BLaER1 (cell line): Measurements from ENCODE around the gene PTPN14.

Experiments used
- H3K27ac ChIP-seq: shearing (Covaris generic); formaldehyde crosslinking; 2 replicates; pipeline ENCODE4 v1.8.1; 2022
- H3K27me3 ChIP-seq: shearing (Covaris generic); formaldehyde crosslinking; 2 replicates; pipeline ENCODE4 v1.8.1; 2022
- H3K36me3 ChIP-seq: shearing (Covaris generic); formaldehyde crosslinking; 2 replicates; pipeline ENCODE4 v1.8.1; 2022
- H3K4me1 ChIP-seq: shearing (Covaris generic); formaldehyde crosslinking; 2 replicates; pipeline ENCODE4 v1.8.1; 2022
- H3K4me2 ChIP-seq: shearing (Covaris generic); formaldehyde crosslinking; 2 replicates; pipeline ENCODE4 v1.8.1; 2022
- H3K4me3 ChIP-seq: shearing (Covaris generic); formaldehyde crosslinking; 2 replicates; pipeline ENCODE4 v1.8.1; 2022
- H3K9ac ChIP-seq: shearing (Covaris generic); formaldehyde crosslinking; 2 replicates; pipeline ENCODE4 v1.8.1; 2022
- H3K9me3 ChIP-seq: shearing (Covaris generic); formaldehyde crosslinking; 2 replicates; pipeline ENCODE4 v1.8.1; 2022
- H4K20me1 ChIP-seq: shearing (Covaris generic); formaldehyde crosslinking; 2 replicates; pipeline ENCODE4 v1.8.1; 2022
- Cebpa-rat ChIP-seq: shearing (Covaris generic); IDR thresholded peaks from 2 replicates; pipeline ENCODE4 v1.8.1; 2022

PTPN14 gene

DNA sequence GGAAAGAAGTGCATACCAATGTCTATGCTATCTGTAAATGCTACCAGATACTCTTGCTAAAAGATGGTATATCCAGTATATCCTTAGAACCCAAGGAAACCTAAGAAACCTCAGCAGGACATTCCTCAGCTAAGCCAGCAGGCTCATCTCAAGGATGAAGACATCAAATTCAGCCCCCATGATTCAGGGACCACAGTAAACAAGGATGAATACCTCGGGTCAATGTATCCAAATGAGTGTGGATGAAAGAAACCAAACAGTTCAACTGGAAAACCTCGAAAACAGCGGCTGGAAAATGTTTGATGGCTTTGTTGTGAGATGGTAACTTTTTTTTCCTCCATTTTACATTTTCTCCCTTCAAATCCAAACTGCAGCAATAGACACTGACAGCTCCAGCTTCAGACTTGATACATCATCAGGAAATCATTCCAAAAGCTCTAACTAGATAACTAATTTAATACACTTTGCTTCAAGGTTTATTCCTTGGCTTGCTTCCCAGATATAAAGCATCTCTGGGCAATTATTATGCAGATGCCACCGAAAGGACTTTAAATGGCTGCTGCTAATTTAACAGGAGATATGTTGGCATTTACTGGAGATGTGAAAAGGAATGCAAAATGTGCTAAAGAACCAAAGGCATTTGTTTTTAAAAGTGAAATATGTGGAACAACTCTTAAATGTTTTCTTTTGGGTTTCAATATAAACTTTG is 196.8 kb downstream of the PTPN14 start:
- H4K20me1 ChIP-seq = no peaks in the 10 kb centered on the region
- no peaks in the 10 kb centered on the region for H3K36me3 ChIP-seq
- H3K27me3 ChIP-seq = no peaks in the 10 kb centered on the region
- H3K9ac ChIP-seq = no peak overlapping the region
- no peak overlapping the region for H3K4me3 ChIP-seq
- H3K9me3 ChIP-seq = no peaks in the 10 kb centered on the region
- TF ChIP-seq Cebpa-rat = no peak
- no peak overlapping the region for H3K27ac ChIP-seq
- H3K4me1 ChIP-seq = no peaks in the 10 kb centered on the region
- H3K4me2 ChIP-seq = no peak overlapping the region

DNA sequence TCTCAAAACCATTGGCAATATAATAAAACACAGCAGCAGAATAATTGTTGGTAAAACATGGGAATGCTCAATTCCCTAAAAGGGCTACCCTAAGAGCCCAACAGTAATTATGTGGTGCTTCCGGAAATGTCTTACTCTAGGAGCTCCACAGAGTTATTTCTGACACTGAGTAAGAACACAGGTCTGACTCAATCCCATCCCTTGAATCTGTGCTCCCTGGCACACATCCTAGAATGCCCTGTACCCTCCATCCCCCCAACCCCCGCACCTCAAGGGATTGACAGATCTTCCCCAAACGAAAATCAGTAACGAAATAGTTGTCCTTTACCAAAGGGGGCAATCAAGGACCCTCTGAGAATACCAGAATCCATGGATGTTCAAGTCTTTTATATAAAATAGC is 198.6 kb downstream of the PTPN14 start:
- no peak overlapping the region for H3K9ac ChIP-seq
- no peak for TF ChIP-seq Cebpa-rat
- H3K4me1 ChIP-seq = no peaks in the 10 kb centered on the region
- H3K9me3 ChIP-seq = no peaks in the 10 kb centered on the region
- H3K27me3 ChIP-seq = no peaks in the 10 kb centered on the region
- H3K4me3 ChIP-seq = no peak overlapping the region
- H4K20me1 ChIP-seq = no peaks in the 10 kb centered on the region
- H3K4me2 ChIP-seq = no peak overlapping the region
- no peaks in the 10 kb centered on the region for H3K36me3 ChIP-seq
- H3K27ac ChIP-seq = no peak overlapping the region

DNA sequence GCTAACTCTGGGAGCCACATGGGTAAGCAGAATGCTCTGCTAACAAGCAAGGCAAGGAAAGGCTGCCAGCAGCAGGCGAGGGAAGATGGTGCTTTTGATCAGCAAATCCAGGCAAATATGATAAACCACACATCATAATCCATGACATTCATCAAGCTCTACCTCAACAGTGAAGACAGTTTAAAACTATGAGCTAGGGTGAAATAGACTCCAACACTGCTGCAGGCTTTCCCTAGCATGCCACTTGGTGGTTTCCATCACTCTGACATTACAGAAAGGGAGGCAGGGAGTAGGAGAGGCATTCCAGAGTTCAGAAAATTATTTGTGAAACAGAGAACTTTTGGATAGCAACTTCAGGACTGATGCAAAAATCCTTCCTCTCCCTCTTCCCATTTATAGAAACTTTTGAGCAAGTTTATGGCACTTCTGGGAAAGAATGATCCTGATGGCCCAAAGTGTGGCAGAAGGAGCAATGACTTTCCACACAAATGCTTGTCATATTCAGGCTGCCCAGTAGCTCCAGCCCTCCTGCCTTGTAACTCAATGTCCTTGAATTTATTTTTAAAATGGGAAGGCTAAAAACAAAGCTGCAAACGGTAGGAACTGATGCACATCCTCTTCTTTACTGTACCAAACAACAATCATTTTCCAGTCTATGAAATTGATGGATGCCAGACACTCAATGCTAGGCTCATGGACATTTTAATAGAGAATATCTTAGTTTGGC is 199.7 kb downstream of the PTPN14 start:
- Histone ChIP-seq H3K9ac (no peak overlapping the region), H3K36me3 (no peaks in the 10 kb centered on the region)
- TF ChIP-seq Cebpa-rat = no peak

DNA sequence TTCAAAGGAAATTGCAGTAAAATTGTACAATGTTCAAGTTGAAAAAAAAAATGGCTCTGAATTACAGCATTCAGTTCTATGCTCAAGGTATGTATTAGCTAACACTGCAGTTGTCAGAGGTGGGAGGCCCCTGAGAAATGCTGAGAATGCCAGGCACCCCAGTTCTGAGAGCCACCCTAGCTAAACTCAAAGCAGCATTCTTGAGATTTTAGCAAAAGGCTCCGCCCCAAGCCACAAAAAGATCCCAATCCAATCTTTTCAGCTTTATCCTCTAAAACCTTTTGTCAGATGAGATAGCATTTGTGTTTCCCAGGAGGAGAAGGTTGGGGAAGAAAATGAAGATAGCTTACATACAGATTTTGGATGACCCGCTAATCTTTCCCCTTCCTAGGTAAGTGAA is 201.6 kb downstream of the PTPN14 start:
- H3K4me2 ChIP-seq = no peak overlapping the region

More for the DNA sequence above, 199.7 kb downstream of the PTPN14 start:
- Histone ChIP-seq H3K9me3 (no peaks in the 10 kb centered on the region), H3K27me3 (no peaks in the 10 kb centered on the region), H4K20me1 (no peaks in the 10 kb centered on the region), H3K27ac (no peak overlapping the region), H3K4me3 (no peak overlapping the region), H3K4me2 (no peak overlapping the region), H3K4me1 (no peaks in the 10 kb centered on the region)

DNA sequence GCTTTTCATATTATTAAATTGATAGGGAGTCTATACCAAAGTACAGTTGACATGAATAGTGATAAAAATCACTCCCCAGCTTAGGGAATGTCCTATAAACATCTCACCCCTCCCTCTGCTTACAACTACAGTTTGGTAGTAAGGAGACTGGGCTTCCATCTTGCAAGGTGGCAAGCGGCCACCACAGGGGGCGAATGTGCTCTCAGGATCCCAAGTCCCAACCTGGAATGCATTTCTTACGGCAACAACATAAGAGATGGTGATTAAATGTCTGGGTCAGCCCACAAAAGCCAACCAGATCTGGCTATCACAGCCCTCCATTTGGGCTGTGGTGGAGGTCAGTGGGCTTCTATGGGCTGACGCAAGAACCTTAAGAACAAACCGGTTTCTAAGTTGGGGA is 202.4 kb downstream of the PTPN14 start:
- Histone ChIP-seq H3K4me1 (no peaks in the 10 kb centered on the region), H3K27ac (no peak overlapping the region), H3K9ac (no peak overlapping the region), H3K4me2 (no peak overlapping the region), H3K4me3 (no peak overlapping the region), H3K9me3 (peaks cover 19% of the 10 kb centered on the region), H3K36me3 (peaks cover 14% of the 10 kb centered on the region; the same call in 1 of the 2 replicates), H3K27me3 (no peaks in the 10 kb centered on the region), H4K20me1 (no peaks in the 10 kb centered on the region)
- TF ChIP-seq Cebpa-rat = no peak

More for the DNA sequence above, 201.6 kb downstream of the PTPN14 start:
- H3K27me3 ChIP-seq = no peaks in the 10 kb centered on the region
- no peaks in the 10 kb centered on the region for H3K4me1 ChIP-seq
- H3K9me3 ChIP-seq = peaks cover 11% of the 10 kb centered on the region
- H4K20me1 ChIP-seq = no peaks in the 10 kb centered on the region
- H3K27ac ChIP-seq = no peak overlapping the region
- no peak overlapping the region for H3K4me3 ChIP-seq
- H3K9ac ChIP-seq = no peak overlapping the region
- peaks cover 7% of the 10 kb centered on the region; the same call in 1 of the 2 replicates for H3K36me3 ChIP-seq
- no peak for TF ChIP-seq Cebpa-rat

DNA sequence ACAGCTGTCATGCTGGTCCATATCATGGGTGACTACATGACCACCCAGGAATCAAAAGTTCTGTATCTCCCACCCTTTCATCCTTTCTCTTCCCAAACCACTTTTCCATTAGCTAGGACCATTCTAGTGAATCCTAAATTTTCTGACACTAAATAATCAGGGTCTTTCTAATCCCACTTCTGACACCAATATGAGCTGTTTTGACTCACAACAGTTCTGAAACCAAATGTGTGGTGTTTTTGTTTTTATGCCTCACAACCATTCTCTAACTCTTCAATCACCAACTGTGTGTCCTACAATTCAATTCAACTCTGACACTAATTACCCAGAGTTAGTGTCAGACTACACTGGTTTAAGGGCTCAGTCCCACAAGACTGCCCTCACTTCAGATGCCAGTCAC is 206.5 kb downstream of the PTPN14 start:
- Histone ChIP-seq H3K4me2 (no peak overlapping the region), H3K9ac (no peak overlapping the region), H3K9me3 (peaks cover 35% of the 10 kb centered on the region), H3K27ac (no peak overlapping the region), H3K4me1 (no peaks in the 10 kb centered on the region), H3K36me3 (peaks cover 22% of the 10 kb centered on the region; the same call in 1 of the 2 replicates), H4K20me1 (no peaks in the 10 kb centered on the region), H3K27me3 (no peaks in the 10 kb centered on the region), H3K4me3 (no peak overlapping the region)
- no peak for TF ChIP-seq Cebpa-rat

DNA sequence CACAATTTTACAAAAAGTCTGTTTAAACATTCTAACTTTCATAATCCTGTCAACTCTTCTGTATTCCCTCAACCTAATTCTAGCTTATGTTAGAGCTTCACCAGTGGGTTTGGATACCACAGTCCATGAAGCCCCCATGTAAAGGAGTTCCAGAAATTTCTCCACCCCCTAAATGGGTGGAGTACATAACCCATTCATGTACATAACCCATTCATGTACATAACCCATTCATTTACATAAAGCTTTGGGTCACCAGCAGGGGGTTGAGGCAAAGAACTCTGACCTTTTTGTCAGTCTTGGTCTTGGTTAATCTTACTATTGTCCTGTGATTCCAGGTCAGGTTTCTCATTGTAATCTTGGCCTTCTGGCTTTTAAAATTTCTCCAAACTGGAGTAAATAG is 208.9 kb downstream of the PTPN14 start:
- no peak overlapping the region for H3K4me2 ChIP-seq
- H3K4me1 ChIP-seq = no peaks in the 10 kb centered on the region
- H4K20me1 ChIP-seq = no peaks in the 10 kb centered on the region
- H3K36me3 ChIP-seq = peaks cover 23% of the 10 kb centered on the region; the same call in 1 of the 2 replicates
- peaks cover 35% of the 10 kb centered on the region for H3K9me3 ChIP-seq
- H3K27me3 ChIP-seq = no peaks in the 10 kb centered on the region
- no peak overlapping the region for H3K27ac ChIP-seq
- H3K9ac ChIP-seq = no peak overlapping the region
- H3K4me3 ChIP-seq = no peak overlapping the region
- no peak for TF ChIP-seq Cebpa-rat

DNA sequence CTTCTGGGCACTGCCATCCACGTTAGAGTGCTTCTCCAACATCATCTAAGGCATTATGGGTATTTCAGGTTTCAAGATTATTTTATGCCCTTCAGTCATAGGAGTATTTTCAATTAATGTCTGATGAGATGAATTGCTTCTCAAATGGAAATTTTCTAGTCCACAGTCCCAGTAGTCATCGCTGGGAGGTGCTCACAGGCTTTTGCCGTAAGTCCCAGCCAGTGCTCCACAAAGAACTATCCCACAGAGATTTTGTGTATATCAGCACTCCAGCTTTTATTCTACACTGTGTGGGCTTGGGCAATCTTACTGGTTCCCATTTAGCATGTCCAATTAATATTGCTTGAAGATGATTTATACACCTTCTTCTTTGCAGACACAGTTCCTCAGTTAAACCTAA is 209.5 kb downstream of the PTPN14 start:
- Histone ChIP-seq H3K4me2 (no peak overlapping the region), H4K20me1 (no peaks in the 10 kb centered on the region), H3K4me3 (no peak overlapping the region), H3K4me1 (no peaks in the 10 kb centered on the region), H3K36me3 (peaks cover 25% of the 10 kb centered on the region; the same call in 1 of the 2 replicates), H3K9ac (no peak overlapping the region), H3K27me3 (no peaks in the 10 kb centered on the region), H3K9me3 (peaks cover 35% of the 10 kb centered on the region), H3K27ac (no peak overlapping the region)
- no peak for TF ChIP-seq Cebpa-rat

DNA sequence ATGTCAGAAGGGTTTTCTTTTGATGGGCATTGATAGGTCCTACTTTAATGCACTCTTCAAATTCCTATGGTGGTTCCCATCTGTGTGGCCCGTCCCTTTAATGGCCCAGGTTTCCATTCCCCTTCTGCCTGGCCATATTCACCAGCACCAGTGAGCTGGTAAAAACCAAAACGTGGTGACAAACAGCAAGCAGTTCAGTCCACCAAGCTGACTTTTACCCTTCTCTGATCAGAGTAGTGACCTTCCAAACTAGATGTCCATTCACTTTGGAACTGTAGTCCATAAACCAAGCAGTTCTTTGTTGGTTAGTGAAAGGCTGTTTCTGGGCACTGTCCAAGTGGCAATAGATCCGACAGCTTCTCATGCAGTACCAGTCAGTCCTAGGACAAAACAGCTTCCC is 209.9 kb downstream of the PTPN14 start:
- Histone ChIP-seq H3K36me3 (peaks cover 25% of the 10 kb centered on the region; the same call in 1 of the 2 replicates), H3K27ac (no peak overlapping the region), H3K27me3 (no peaks in the 10 kb centered on the region), H3K4me1 (no peaks in the 10 kb centered on the region), H3K9me3 (peaks cover 35% of the 10 kb centered on the region), H4K20me1 (no peaks in the 10 kb centered on the region), H3K4me3 (no peak overlapping the region), H3K4me2 (no peak overlapping the region), H3K9ac (no peak overlapping the region)
- TF ChIP-seq Cebpa-rat = no peak

DNA sequence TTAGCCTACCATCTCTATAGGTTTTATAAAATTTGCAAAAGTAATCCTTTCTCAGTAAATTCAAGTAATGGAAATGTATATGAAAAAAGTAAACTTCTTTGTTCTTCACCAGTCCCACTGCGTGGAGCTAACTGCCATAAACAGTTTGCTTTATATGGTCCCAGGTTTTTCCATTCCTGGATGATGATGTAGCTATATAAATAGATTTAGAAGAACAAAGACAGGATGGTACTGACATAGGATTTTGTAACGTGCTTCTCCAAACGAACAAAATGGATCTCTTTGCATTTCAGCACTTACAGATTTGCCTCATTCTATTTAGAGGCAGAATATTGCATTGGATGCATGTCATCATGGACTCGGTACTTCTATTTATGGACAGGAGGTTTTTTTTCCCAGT is 213.2 kb downstream of the PTPN14 start:
- H3K4me3 ChIP-seq = no peak overlapping the region
- no peaks in the 10 kb centered on the region for H4K20me1 ChIP-seq
- no peaks in the 10 kb centered on the region for H3K27me3 ChIP-seq
- H3K36me3 ChIP-seq = peaks cover 19% of the 10 kb centered on the region
- H3K9me3 ChIP-seq = peaks cover 8% of the 10 kb centered on the region; the same call in 1 of the 2 replicates
- no peak for TF ChIP-seq Cebpa-rat
- no peak overlapping the region for H3K9ac ChIP-seq
- H3K4me1 ChIP-seq = no peaks in the 10 kb centered on the region
- no peak overlapping the region for H3K27ac ChIP-seq
- no peak overlapping the region for H3K4me2 ChIP-seq
